Naive thymus-derived CD4-positive, alpha-beta T cell (primary cell): ENCODE data around the gene ABI1. TPM values are rescaled to one million over a fixed set of nuclear protein-coding genes. Genes with fewer than 3 reads are reported as not detected.
"Not testable (repeated sequence)": the region's sequence is repeated elsewhere in the genome, so short reads cannot be mapped to it uniquely, and the experiment has no call there.

ENCODE experiments used
- ATAC-seq: fragments of 150-1000 bp; cut with Tn5 transposase; 2 replicates; pipeline ENCODE4 v1.10.0; 2021; ENCODE audit warnings: mild to moderate bottlenecking, moderate library complexity
- CTCF ChIA-PET: fragments of 350-600 bp; sonication (Branson Sonifier 250); formaldehyde crosslinking; loops from one replicate; lab custom pipeline; 2021; ENCODE audit warnings: antibody characterized with exemption; lab: Charles Lee
- POLR2A ChIA-PET: fragments of 350-600 bp; sonication (Branson Sonifier 250); formaldehyde crosslinking; loops from one replicate; lab custom pipeline; 2021; ENCODE audit warnings: antibody characterized with exemption, inconsistent platforms; lab: Charles Lee
- DNase-seq, 9 donors: peaks; one replicate each; pipeline versions ENCODE4 v3.0.0 to v3.0.0-alpha.2; 2020 to 2022; ENCODE audit warnings: mixed read lengths in 1 of 9
- H3K27ac ChIP-seq: one replicate; pipeline ENCODE4 v1.7.0; 2013; ENCODE audit warnings: mild to moderate bottlenecking, low read depth, low read length, moderate library complexity
- H3K27me3 ChIP-seq, 2 donors: one replicate each; pipeline ENCODE4 v1.7.0; 2013; ENCODE audit warnings: low read length in 2 of 2, mild to moderate bottlenecking in 2 of 2, moderate library complexity in 2 of 2; ENCODE audit not compliant: control insufficient read depth in 2 of 2, insufficient read depth in 2 of 2
- H3K36me3 ChIP-seq, 3 experiments: 1 replicate in 2 of 3; 2 replicates in 1 of 3; pipeline ENCODE4 v1.7.0; 2013; ENCODE audit warnings: low read length in 3 of 3, mild to moderate bottlenecking in 3 of 3, moderate library complexity in 1 of 3; ENCODE audit not compliant: insufficient read depth in 3 of 3, control insufficient read depth in 2 of 3
- H3K4me1 ChIP-seq, 2 donors: one replicate each; pipeline ENCODE4 v1.7.0; 2013; ENCODE audit warnings: low read length in 2 of 2, mild to moderate bottlenecking in 2 of 2, moderate library complexity in 1 of 2; ENCODE audit not compliant: control insufficient read depth in 2 of 2, insufficient read depth in 2 of 2
- H3K4me3 ChIP-seq: 2 replicates; pipeline ENCODE4 v1.7.0; 2013; ENCODE audit warnings: mild to moderate bottlenecking, low read length
- H3K9me3 ChIP-seq, 3 experiments: 1 replicate in 2 of 3; 2 replicates in 1 of 3; pipeline ENCODE4 v1.7.0; 2013; ENCODE audit warnings: low read length in 3 of 3; ENCODE audit not compliant: control insufficient read depth in 2 of 3
- H3K27ac Mint-ChIP-seq, 9 donors: one replicate each; pipeline ENCODE4 v1.8.0; 2020 to 2022; ENCODE audit warnings: mixed read lengths in 9 of 9, mild to moderate bottlenecking in 8 of 9, moderate library complexity in 5 of 9, inconsistent platforms in 2 of 9
- H3K27me3 Mint-ChIP-seq, 5 donors: one replicate each; pipeline ENCODE4 v1.8.0; 2021 to 2022; ENCODE audit warnings: mixed read lengths in 5 of 5, mild to moderate bottlenecking in 1 of 5
- H3K36me3 Mint-ChIP-seq, 5 donors: one replicate each; pipeline ENCODE4 v1.8.0; 2020 to 2022; ENCODE audit warnings: mixed read lengths in 5 of 5, mild to moderate bottlenecking in 3 of 5, inconsistent platforms in 1 of 5
- H3K4me1 Mint-ChIP-seq, 7 donors: one replicate each; pipeline ENCODE4 v1.8.0; 2020 to 2022; ENCODE audit warnings: mixed read lengths in 7 of 7, mild to moderate bottlenecking in 3 of 7, inconsistent platforms in 1 of 7
- H3K4me3 Mint-ChIP-seq, 10 donors: one replicate each; pipeline ENCODE4 v1.8.0; 2020 to 2022; ENCODE audit warnings: mild to moderate bottlenecking in 10 of 10, mixed read lengths in 10 of 10, moderate library complexity in 6 of 10, inconsistent platforms in 2 of 10
- H3K9me3 Mint-ChIP-seq, 11 donors: one replicate each; pipeline ENCODE4 v1.8.0; 2020 to 2022; ENCODE audit warnings: mixed read lengths in 11 of 11, mild to moderate bottlenecking in 4 of 11, inconsistent platforms in 1 of 11, moderate library complexity in 1 of 11
- intact Hi-C, 2 donors: fragments of 100-400 bp; cut with micrococcal nuclease; formaldehyde crosslinking; loops; one replicate each; pipeline ENCODE4 v1.15.1; 2023
- polyA plus RNA-seq, 2 donors: library from polyadenylated mRNA; unstranded; fragments of 300-500 nt; fragmentation: Illumina TruSeq; gene quantifications; one replicate each; pipeline ENCODE4 v1.2.3, GENCODE V29; 2021
- total RNA-seq, 6 experiments: library from RNA in 5 of 6; stranded (reverse) in 5 of 6; gene quantifications; 1 replicate in 5 of 6; 2 replicates in 1 of 6; pipeline ENCODE4 v1.2.3 and lab custom pipeline; 2021 to 2026

Gene ABI1
- total and polyA plus RNA-seq, 7 experiments from 2014 or later, result 61.9 to 73.7 (median 66.0) TPM

- Mint-ChIP-seq H3K9me3 (peaks cover 0 to 14% (median 7%) of the 10 kb centered on the region in 11 donors), H3K4me1 (peaks cover 24 to 76% (median 65%) of the 10 kb centered on the region in 7 donors), H3K27me3 (no peaks in the 10 kb centered on the region), H3K36me3 (peaks cover 6 to 29% (median 19%) of the 10 kb centered on the region in 5 donors), H3K4me3 (peak overlapping the region in 1 of 10 donors; percentile 5), H3K27ac (peak overlapping the region in 3 of 9 donors; percentile 0 to 14 (median 0))
- H3K4me3 ChIP-seq, result no peak overlapping the region
- ChIA-PET POLR2A (no interaction called here), CTCF (no interaction called here)
- no peaks in the 10 kb centered on the region for H3K27me3 ChIP-seq
- no peak for ATAC-seq
- DNase-seq, result no peak
- H3K9me3 ChIP-seq, result peaks cover 0 to 4% (median 0%) of the 10 kb centered on the region in 3 experiments
- no peak overlapping the region for H3K27ac ChIP-seq
- intact Hi-C loops, result no loop called here
- no peaks in the 10 kb centered on the region for H3K36me3 ChIP-seq
- peaks cover 15 to 16% of the 10 kb centered on the region in 2 donors for H3K4me1 ChIP-seq
These were observed 63.4 kb downstream of the ABI1 start for GRCh38 chr10:26797340-26797739.

DNA sequence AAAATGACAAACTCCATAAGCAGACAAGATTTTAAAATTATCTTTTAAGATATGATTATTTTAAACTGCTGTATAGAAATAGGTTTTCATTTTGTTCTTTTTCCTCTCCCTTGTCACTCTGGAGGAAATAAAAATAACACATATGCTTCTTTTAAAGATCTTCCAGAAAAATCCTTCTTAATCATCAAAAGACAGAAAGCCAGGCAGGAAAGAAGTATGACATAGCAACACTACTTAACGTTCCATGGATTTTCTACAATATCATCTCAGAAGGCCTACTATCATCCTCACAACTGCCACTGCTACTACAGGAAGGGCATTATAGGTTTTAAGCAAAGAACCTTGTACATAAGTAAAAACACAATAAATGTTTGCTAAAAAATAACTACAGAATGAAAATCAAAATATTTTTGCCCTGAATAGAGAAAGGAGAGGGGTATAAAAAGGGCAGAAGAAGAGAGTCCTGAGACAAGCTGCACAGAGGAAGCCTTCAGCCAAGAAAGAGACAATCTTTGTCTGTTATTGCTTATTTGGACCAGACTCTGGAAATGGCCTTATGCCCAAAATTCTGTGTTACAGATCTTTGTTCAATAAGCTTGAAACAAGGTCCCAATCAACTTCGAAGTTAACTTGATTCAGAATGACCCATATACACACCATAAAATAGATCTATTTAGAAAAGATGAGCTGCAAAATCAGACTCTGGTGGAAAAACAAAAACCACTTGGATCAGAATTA, 67.8 kb downstream of the ABI1 start:
- ATAC-seq (no peak), DNase-seq (no peak)
- H3K4me1 ChIP-seq, result peaks cover under 1 to 10% of the 10 kb centered on the region in 2 donors
- peaks cover 0 to 4% (median 0%) of the 10 kb centered on the region in 3 experiments for H3K9me3 ChIP-seq
- Mint-ChIP-seq H3K27ac (peak overlapping the region in 5 of 9 donors; percentile 22 to 58 (median 41)), H3K36me3 (peaks cover 4 to 55% (median 39%) of the 10 kb centered on the region in 5 donors), H3K27me3 (no peaks in the 10 kb centered on the region), H3K9me3 (peaks cover 0 to 18% (median 7%) of the 10 kb centered on the region in 11 donors), H3K4me3 (peak overlapping the region in 2 of 10 donors; percentile 5 to 29), H3K4me1 (peaks cover 17 to 65% (median 57%) of the 10 kb centered on the region in 7 donors)
- intact Hi-C loops, result no loop called here
- H3K27me3 ChIP-seq, result no peaks in the 10 kb centered on the region
- no peaks in the 10 kb centered on the region for H3K36me3 ChIP-seq
- no peak overlapping the region for H3K27ac ChIP-seq
- ChIA-PET POLR2A (no interaction called here), CTCF (no interaction called here)
- no peak overlapping the region for H3K4me3 ChIP-seq

DNA sequence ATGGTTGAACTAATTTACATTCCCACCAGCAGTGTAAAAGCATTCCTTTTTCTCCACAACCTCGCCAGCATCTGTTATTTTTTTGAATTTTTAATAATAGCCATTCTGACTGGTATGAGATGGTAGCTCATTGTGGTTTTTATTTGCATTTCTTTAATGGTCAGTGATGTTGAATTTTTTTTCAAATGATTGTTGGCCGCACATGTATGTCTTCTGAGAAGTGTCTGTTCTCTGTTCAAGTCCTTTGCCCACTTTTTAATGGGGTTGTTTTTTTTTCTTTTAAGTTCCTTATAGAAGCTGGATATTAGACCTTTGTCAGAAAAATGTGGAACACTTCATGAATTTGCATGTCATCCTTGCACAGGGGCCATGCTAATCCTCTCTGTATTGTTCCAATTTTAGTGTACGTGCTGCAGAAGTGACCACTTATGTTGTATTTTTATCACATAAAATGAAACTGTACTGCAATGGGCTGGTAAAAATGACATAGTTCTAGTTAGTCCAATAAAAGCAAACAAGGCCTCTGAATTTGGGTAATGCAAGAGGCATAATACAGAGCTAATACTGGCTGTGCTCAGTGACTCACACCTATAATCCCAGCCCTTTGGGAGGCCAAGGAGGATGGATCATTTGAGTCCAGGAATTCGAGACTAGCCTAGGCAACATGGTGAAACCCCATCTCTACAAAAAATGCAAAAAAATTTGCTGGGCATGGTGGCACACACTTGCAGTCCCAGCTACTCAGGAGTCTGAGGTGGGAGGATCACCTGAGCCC, 70.3 kb downstream of the ABI1 start:
- POLR2A ChIA-PET, result interaction anchor here (0.6 to 0.7 kb wide), 3 partner anchors 68 to 343 kb away, joined by 3 read pairs; no protein-coding TSS in a partner anchor
- Mint-ChIP-seq H3K27me3 (no peaks in the 10 kb centered on the region), H3K4me1 (peaks cover 25 to 76% (median 68%) of the 10 kb centered on the region in 7 donors), H3K27ac (peak overlapping the region in 1 of 9 donors; percentile 21), H3K4me3 (peak overlapping the region in 1 of 10 donors; percentile 11), H3K36me3 (peaks cover 0 to 56% (median 39%) of the 10 kb centered on the region in 5 donors), H3K9me3 (peaks cover 0 to 10% (median 4%) of the 10 kb centered on the region in 11 donors)
- H3K27ac ChIP-seq, result no peak overlapping the region
- peaks cover 0 to 4% (median 0%) of the 10 kb centered on the region in 3 experiments for H3K36me3 ChIP-seq
- H3K27me3 ChIP-seq, result no peaks in the 10 kb centered on the region
- ATAC-seq (no peak), DNase-seq (no peak)
- no peaks in the 10 kb centered on the region for H3K9me3 ChIP-seq
- intact Hi-C loops, result no loop called here
- CTCF ChIA-PET, result no interaction called here
- H3K4me1 ChIP-seq, result peaks cover 0 to 10% of the 10 kb centered on the region in 2 donors
- no peak overlapping the region for H3K4me3 ChIP-seq

- H3K4me1 Mint-ChIP-seq, result peaks cover 28 to 78% (median 70%) of the 10 kb centered on the region in 7 donors
- H3K36me3 ChIP-seq, H3K27me3 Mint-ChIP-seq, H3K9me3 ChIP-seq, H3K9me3 Mint-ChIP-seq, H3K27me3 ChIP-seq, H3K4me1 ChIP-seq, DNase-seq, H3K27ac ChIP-seq, ATAC-seq, H3K4me3 ChIP-seq, intact Hi-C loops, CTCF ChIA-PET: not testable (repeated sequence)
- POLR2A ChIA-PET, result interaction anchor here (0.6 to 0.7 kb wide), 3 partner anchors 69 to 342 kb away, joined by 3 read pairs; no protein-coding TSS in a partner anchor
- H3K4me3 Mint-ChIP-seq, result peak overlapping the region in 2 of 10 donors; percentile 7 to 11
- peaks cover 0 to 57% (median 35%) of the 10 kb centered on the region in 5 donors for H3K36me3 Mint-ChIP-seq
- H3K27ac Mint-ChIP-seq, result peak overlapping the region in 3 of 9 donors; percentile 6 to 46 (median 44)
These were observed 71.0 kb downstream of the ABI1 start for GRCh38 chr10:26789779-26790178.

- intact Hi-C loops, result no loop called here
- peak overlapping the region in 2 of 10 donors; percentile 1 to 11 for H3K4me3 Mint-ChIP-seq
- no peak for ATAC-seq
- no peaks in the 10 kb centered on the region for H3K9me3 ChIP-seq
- peaks cover 30 to 89% (median 78%) of the 10 kb centered on the region in 7 donors for H3K4me1 Mint-ChIP-seq
- H3K36me3 Mint-ChIP-seq, result peaks cover 0 to 56% (median 35%) of the 10 kb centered on the region in 5 donors
- DNase-seq, result no peak
- ChIA-PET POLR2A (no interaction called here), CTCF (no interaction called here)
- H3K27ac Mint-ChIP-seq, result peak overlapping the region in 4 of 9 donors; percentile 1 to 23 (median 14)
- peaks cover 0 to 4% (median 0%) of the 10 kb centered on the region in 3 experiments for H3K36me3 ChIP-seq
- H3K4me1 ChIP-seq, result peaks cover 0 to 5% of the 10 kb centered on the region in 2 donors
- H3K9me3 Mint-ChIP-seq, result peaks cover 0 to 4% (median 0%) of the 10 kb centered on the region in 11 donors
- no peak overlapping the region for H3K27ac ChIP-seq
- H3K27me3 Mint-ChIP-seq, result no peaks in the 10 kb centered on the region
- H3K27me3 ChIP-seq, result no peaks in the 10 kb centered on the region
- H3K4me3 ChIP-seq, result no peak overlapping the region
These were observed 73.4 kb downstream of the ABI1 start for GRCh38 chr10:26787362-26787761.

DNA sequence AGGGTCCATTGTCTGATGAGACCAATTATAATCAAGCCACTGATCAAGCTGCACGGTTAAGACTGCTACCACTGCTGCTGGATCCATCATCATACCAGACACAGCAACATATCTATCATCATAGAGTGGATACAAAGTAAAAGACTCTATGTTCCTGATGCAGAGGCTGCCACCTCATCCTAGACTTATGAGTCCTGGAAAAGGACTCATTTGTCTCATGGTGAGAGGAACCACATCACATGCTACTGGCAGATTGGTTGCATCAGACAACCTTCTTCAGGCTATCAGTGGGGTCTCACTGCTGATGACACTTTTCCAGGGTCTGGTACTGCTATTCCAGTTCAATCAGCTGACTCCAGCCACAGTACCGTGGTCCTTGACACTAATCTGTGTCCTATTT, 79.0 kb downstream of the ABI1 start:
- peak overlapping the region in 2 of 9 donors; percentile 5 to 48 for H3K27ac Mint-ChIP-seq
- Histone ChIP-seq H3K4me3 (no peak overlapping the region), H3K36me3 (peaks cover 0 to 8% (median 0%) of the 10 kb centered on the region in 3 experiments), H3K4me1 (peaks cover 15 to 29% of the 10 kb centered on the region in 2 donors), H3K27ac (no peak overlapping the region), H3K27me3 (no peaks in the 10 kb centered on the region), H3K9me3 (no peaks in the 10 kb centered on the region)
- no peaks in the 10 kb centered on the region for H3K27me3 Mint-ChIP-seq
- H3K4me3 Mint-ChIP-seq, result peak overlapping the region in 3 of 10 donors; percentile 8 to 38 (median 25)
- CTCF ChIA-PET, result no interaction called here
- peaks cover 0 to 26% (median 11%) of the 10 kb centered on the region in 5 donors for H3K36me3 Mint-ChIP-seq
- POLR2A ChIA-PET, result no interaction called here
- no peak for DNase-seq
- intact Hi-C loops, result loop anchor here in 1 of 2 donors (2.0 kb wide), 1 partner anchor 15 kb away; no protein-coding TSS in a partner anchor
- H3K9me3 Mint-ChIP-seq, result no peaks in the 10 kb centered on the region
- H3K4me1 Mint-ChIP-seq, result peaks cover 56 to 100% (median 92%) of the 10 kb centered on the region in 7 donors
- ATAC-seq, result no peak
